Endodermal cell (in vitro differentiated cells): ENCODE results near the gene TREX2. TPM values are rescaled to one million over a fixed set of nuclear protein-coding genes. Genes with fewer than 3 reads are reported as not detected.

Source experiments
- DNase-seq: peaks from one replicate; pipeline ENCODE4 v3.0.0-alpha.2; 2017
- H3K27ac ChIP-seq: 2 replicates; pipeline ENCODE4 v1.5.1; 2013; ENCODE audit warnings: mild to moderate bottlenecking, low read depth, low read length, moderate library complexity
- H3K27me3 ChIP-seq: 2 replicates; pipeline ENCODE4 v1.6.1; 2013; ENCODE audit warnings: mild to moderate bottlenecking, low read length, moderate library complexity; ENCODE audit not compliant: insufficient read depth, control insufficient read depth, poor library complexity, severe bottlenecking
- H3K36me3 ChIP-seq: 2 replicates; pipeline ENCODE4 v1.7.0; 2013; ENCODE audit warnings: mild to moderate bottlenecking, low read length, moderate library complexity; ENCODE audit not compliant: control insufficient read depth, insufficient read depth
- H3K4me1 ChIP-seq: one replicate; pipeline ENCODE4 v1.7.0; 2013; ENCODE audit warnings: low read length; ENCODE audit not compliant: control insufficient read depth, insufficient read depth
- H3K4me3 ChIP-seq: 2 replicates; pipeline ENCODE4 v1.5.1; 2013; ENCODE audit warnings: mild to moderate bottlenecking, low read length, moderate library complexity
- H3K9ac ChIP-seq: 2 replicates; pipeline ENCODE4 v1.6.1; 2013; ENCODE audit warnings: mild to moderate bottlenecking, low read length, moderate library complexity; ENCODE audit not compliant: poor library complexity, severe bottlenecking; ENCODE audit errors: extremely low read depth
- H3K9me3 ChIP-seq: 2 replicates; pipeline ENCODE4 v1.6.1; 2013; ENCODE audit warnings: mild to moderate bottlenecking, low read length, moderate library complexity; ENCODE audit not compliant: control insufficient read depth
- H3K27ac Mint-ChIP-seq: 2 replicates; pipeline ENCODE4 v1.8.0; 2020; ENCODE audit warnings: mixed read lengths
- H3K27me3 Mint-ChIP-seq: 2 replicates; pipeline ENCODE4 v1.8.0; 2021; ENCODE audit warnings: mild to moderate bottlenecking, mixed read lengths; ENCODE audit not compliant: insufficient read depth
- H3K36me3 Mint-ChIP-seq: 2 replicates; pipeline ENCODE4 v1.8.0; 2020; ENCODE audit warnings: low read depth, mixed read lengths
- H3K4me1 Mint-ChIP-seq: 2 replicates; pipeline ENCODE4 v1.8.0; 2020; ENCODE audit warnings: mixed read lengths
- H3K4me3 Mint-ChIP-seq: 2 replicates; pipeline ENCODE4 v1.8.0; 2020; ENCODE audit warnings: mild to moderate bottlenecking, moderate library complexity, mixed read lengths
- H3K9me3 Mint-ChIP-seq: 2 replicates; pipeline ENCODE4 v1.8.0; 2020; ENCODE audit warnings: mild to moderate bottlenecking, mixed read lengths
- WGBS, 2 experiments: methylation state at CpG; one replicate each; pipeline versions ENCODE4 v1.1.5 to v1.1.7; 2013; ENCODE audit warnings: missing lambda C conversion rate in 2 of 2, mixed read lengths in 1 of 2; ENCODE audit not compliant: insufficient coverage in 1 of 2, insufficient read length in 1 of 2; 5-methylcytosine and 5-hydroxymethylcytosine counted together
- total RNA-seq, 2 donors: library from RNA; stranded (reverse); fragmentation: NEBNext Ultra II Directional in 1 of 2; extraction: Animal tissue kit (Norgen Biotek cat#: 25700) in 1 of 2; gene quantifications; 2 replicates in 1 of 2; 3 replicates in 1 of 2; pipeline ENCODE4 v1.2.1, GENCODE V29; 2021
- TF ChIP-seq, protein P1 (sequence below): fragments of 200-600 bp; sonication (generic); conservative IDR thresholded peaks from 2 replicates; pipeline ENCODE4 v1.5.0; 2021; ENCODE audit warnings: antibody characterized with exemption, mild to moderate bottlenecking

Gene TREX2
- total RNA-seq, 2 donors from 2014 or later, result 0.35 to 0.70 TPM

DNA sequence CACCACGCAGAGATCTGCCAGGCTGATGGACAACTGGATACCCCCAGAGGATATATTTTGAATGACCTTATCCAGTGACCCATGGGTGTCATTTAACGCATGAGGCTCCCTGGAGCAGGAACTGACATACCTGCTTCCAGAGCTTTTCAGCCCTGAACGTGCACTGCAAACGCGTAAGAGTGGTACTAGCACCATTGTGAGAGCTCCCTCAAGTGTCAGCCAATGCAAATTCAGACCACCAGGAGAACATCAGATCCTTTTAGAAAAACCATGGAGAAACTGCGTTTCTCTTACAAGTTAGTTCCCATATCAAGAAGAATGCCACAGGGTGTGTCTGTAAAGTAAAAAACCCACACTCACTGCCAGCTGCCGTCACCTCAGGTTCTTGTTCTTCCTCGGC lies 7.3 kb downstream of the TREX2 start:
- H3K27ac Mint-ChIP-seq, result no peak overlapping the region
- Histone ChIP-seq H3K4me3 (no peak overlapping the region), H3K36me3 (no peaks in the 10 kb centered on the region), H3K27ac (no peak overlapping the region), H3K9me3 (no peaks in the 10 kb centered on the region), H3K4me1 (no peaks in the 10 kb centered on the region), H3K9ac (no peak overlapping the region), H3K27me3 (no peaks in the 10 kb centered on the region)
- no peaks in the 10 kb centered on the region for H3K27me3 Mint-ChIP-seq
- no peaks in the 10 kb centered on the region for H3K4me1 Mint-ChIP-seq
- H3K4me3 Mint-ChIP-seq, result no peak overlapping the region
- peaks cover 71% of the 10 kb centered on the region for H3K9me3 Mint-ChIP-seq
- 52 to 56% methylated on average over 4 to 8 of the region's 8 CpGs for WGBS, 2 experiments
- DNase-seq, result no peak
- H3K36me3 Mint-ChIP-seq, result no peaks in the 10 kb centered on the region
- TF ChIP-seq, protein P1, sequence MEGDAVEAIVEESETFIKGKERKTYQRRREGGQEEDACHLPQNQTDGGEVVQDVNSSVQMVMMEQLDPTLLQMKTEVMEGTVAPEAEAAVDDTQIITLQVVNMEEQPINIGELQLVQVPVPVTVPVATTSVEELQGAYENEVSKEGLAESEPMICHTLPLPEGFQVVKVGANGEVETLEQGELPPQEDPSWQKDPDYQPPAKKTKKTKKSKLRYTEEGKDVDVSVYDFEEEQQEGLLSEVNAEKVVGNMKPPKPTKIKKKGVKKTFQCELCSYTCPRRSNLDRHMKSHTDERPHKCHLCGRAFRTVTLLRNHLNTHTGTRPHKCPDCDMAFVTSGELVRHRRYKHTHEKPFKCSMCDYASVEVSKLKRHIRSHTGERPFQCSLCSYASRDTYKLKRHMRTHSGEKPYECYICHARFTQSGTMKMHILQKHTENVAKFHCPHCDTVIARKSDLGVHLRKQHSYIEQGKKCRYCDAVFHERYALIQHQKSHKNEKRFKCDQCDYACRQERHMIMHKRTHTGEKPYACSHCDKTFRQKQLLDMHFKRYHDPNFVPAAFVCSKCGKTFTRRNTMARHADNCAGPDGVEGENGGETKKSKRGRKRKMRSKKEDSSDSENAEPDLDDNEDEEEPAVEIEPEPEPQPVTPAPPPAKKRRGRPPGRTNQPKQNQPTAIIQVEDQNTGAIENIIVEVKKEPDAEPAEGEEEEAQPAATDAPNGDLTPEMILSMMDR, result peak; percentile 61

DNA sequence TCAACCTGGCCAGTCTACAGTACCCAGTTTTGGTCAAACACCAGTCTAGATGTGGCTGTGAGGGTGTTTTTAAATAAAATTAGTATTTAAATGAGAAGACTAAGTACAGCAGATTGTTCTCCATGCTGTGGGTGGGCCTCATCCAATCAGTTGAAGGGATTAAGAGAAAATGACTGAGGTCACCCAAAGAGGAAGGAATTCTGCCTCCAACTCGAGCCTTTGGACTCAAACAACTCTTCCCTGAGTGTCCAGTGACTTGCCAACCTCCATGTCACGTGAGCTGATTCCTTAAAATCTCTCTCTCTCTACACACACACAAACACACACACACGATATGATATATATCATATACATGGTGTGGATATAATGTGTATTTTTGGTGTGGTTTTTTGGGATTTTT lies 10.0 kb downstream of the TREX2 start:
- Histone ChIP-seq H3K27me3 (no peaks in the 10 kb centered on the region), H3K27ac (no peak overlapping the region), H3K4me3 (no peak overlapping the region), H3K9me3 (no peaks in the 10 kb centered on the region), H3K36me3 (no peaks in the 10 kb centered on the region), H3K4me1 (no peaks in the 10 kb centered on the region), H3K9ac (no peak overlapping the region)
- TF ChIP-seq, protein P1, result no peak
- H3K9me3 Mint-ChIP-seq, result peaks cover 73% of the 10 kb centered on the region
- no peak overlapping the region for H3K4me3 Mint-ChIP-seq
- no peaks in the 10 kb centered on the region for H3K27me3 Mint-ChIP-seq
- H3K36me3 Mint-ChIP-seq, result no peaks in the 10 kb centered on the region
- H3K27ac Mint-ChIP-seq, result no peak overlapping the region
- no peak for DNase-seq
- no peaks in the 10 kb centered on the region for H3K4me1 Mint-ChIP-seq
- 80% methylated on average over 1 of the region's 3 CpGs; no CpG with 5 or more reads in 1 of the 2 experiments for WGBS, 2 experiments

DNA sequence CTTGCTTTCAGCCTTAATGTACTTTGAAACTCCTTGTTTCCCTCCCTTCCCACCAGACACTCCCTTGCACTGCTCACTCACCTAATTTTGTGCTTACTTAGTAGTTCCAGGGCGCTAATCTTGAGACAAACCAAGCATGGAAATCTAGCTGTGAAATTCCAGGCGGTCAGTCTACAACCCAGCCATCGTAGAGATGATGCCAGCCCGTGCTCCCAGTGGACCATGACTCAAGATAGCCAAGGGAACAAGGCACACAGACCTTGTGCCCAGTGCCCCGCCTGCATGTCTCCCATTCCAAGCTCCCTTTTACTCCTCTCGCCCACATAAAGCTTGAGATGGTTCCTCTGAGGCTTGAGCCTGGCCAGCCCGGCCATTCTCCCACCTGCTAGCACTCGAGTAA lies 11.1 kb downstream of the TREX2 start:
- Histone ChIP-seq H3K27me3 (no peaks in the 10 kb centered on the region), H3K27ac (no peak overlapping the region), H3K36me3 (no peaks in the 10 kb centered on the region), H3K4me1 (no peaks in the 10 kb centered on the region), H3K9ac (no peak overlapping the region), H3K9me3 (no peaks in the 10 kb centered on the region), H3K4me3 (no peak overlapping the region)
- 91 to 100% methylated on average over 2 to 8 of the region's 8 CpGs for whole genome bisulfite sequencing, 2 experiments
- no peak for DNase-seq
- H3K36me3 Mint-ChIP-seq, result no peaks in the 10 kb centered on the region
- TF ChIP-seq, protein P1, result no peak
- H3K9me3 Mint-ChIP-seq, result peaks cover 69% of the 10 kb centered on the region
- no peak overlapping the region for H3K4me3 Mint-ChIP-seq
- no peaks in the 10 kb centered on the region for H3K4me1 Mint-ChIP-seq
- no peaks in the 10 kb centered on the region for H3K27me3 Mint-ChIP-seq
- no peak overlapping the region for H3K27ac Mint-ChIP-seq
